ENCODE measurements around the gene SLC2A10.

The SLC2A10 gene

GRCh38 chr20:46709459-46710152, at the start of gene SLC2A10:
SLC2A10 (plus strand) TSS chr20:46709649; CDS start chr20:46709737, 88 bp downstream.
- no peak for DNase-seq (ENCODE audit: extremely low read depth, low read depth)
- peak within 1 kb of the TSS; percentile 72 for H3K4me3 ChIP-seq (replicated peaks; ENCODE audit: low read depth, low read length)
- TF ChIP-seq CTCF (IDR thresholded peaks at IDR 0.05; ENCODE audit: low read depth, low read length, missing control alignments), result no peak

- H3K4me3 ChIP-seq (replicated peaks; ENCODE audit: low read depth, low read length), result no peak overlapping the region
- DNase-seq (ENCODE audit: extremely low read depth, low read depth), result no peak
- TF ChIP-seq CTCF (IDR thresholded peaks at IDR 0.05; ENCODE audit: low read depth, low read length, missing control alignments), result no peak
Observed at GRCh38 chr20:46660487-46660886, 49.0 kb upstream of the SLC2A10 start.

GRCh38 chr20:46661659-46662058, 47.8 kb upstream of the SLC2A10 start:
- H3K4me3 ChIP-seq (replicated peaks; ENCODE audit: low read depth, low read length), result no peak overlapping the region
- no peak for TF ChIP-seq CTCF (IDR thresholded peaks at IDR 0.05; ENCODE audit: low read depth, low read length, missing control alignments)
- DNase-seq (ENCODE audit: extremely low read depth, low read depth), result no peak

GRCh38 chr20:46663531-46663930, 45.9 kb upstream of the SLC2A10 start:
- DNase-seq (ENCODE audit: extremely low read depth, low read depth), result no peak
- no peak overlapping the region for H3K4me3 ChIP-seq (replicated peaks; ENCODE audit: low read depth, low read length)
- TF ChIP-seq CTCF (IDR thresholded peaks at IDR 0.05; ENCODE audit: low read depth, low read length, missing control alignments), result no peak

- no peak overlapping the region for H3K4me3 ChIP-seq (replicated peaks; ENCODE audit: low read depth, low read length)
- DNase-seq (ENCODE audit: extremely low read depth, low read depth), result no peak
- no peak for TF ChIP-seq CTCF (IDR thresholded peaks at IDR 0.05; ENCODE audit: low read depth, low read length, missing control alignments)
Observed at GRCh38 chr20:46665602-46666001, 43.8 kb upstream of the SLC2A10 start.

GRCh38 chr20:46666306-46666705, 43.1 kb upstream of the SLC2A10 start:
- no peak for TF ChIP-seq CTCF (IDR thresholded peaks at IDR 0.05; ENCODE audit: low read depth, low read length, missing control alignments)
- no peak overlapping the region for H3K4me3 ChIP-seq (replicated peaks; ENCODE audit: low read depth, low read length)
- DNase-seq (ENCODE audit: extremely low read depth, low read depth), result no peak
